Measurements from ENCODE around the gene SEZ6L.

Gene SEZ6L

GRCh38 chr22:26345496-26345895 is 176.2 kb downstream of the SEZ6L start:
- DNase-seq, result no peak

- no peak for DNase-seq
Measured at GRCh38 chr22:26348810-26349526, 179.7 kb downstream of the SEZ6L start.

DNA sequence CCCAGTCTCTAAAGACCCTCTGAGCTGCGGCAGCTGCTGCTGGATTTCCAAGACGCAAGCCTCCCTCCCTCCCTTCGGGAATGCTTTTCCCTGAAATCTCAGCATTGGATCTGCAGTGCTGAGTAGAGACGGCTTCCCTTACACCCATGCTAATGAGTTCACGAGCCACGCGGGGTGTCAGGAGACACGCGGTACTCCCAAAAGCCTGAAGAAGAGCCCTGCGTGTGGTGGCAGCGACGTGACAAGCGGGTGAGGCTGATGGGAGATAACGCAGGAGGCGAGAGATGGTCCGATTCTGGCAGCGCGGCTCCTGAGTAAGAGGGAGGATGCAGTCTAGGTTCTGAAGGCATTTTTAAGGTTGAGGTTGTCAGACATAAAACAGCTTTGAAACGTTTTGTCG is 185.4 kb downstream of the SEZ6L start:
- DNase-seq, result no peak

GRCh38 chr22:26357281-26357680 is 188.0 kb downstream of the SEZ6L start:
- DNase-seq, result no peak

DNA sequence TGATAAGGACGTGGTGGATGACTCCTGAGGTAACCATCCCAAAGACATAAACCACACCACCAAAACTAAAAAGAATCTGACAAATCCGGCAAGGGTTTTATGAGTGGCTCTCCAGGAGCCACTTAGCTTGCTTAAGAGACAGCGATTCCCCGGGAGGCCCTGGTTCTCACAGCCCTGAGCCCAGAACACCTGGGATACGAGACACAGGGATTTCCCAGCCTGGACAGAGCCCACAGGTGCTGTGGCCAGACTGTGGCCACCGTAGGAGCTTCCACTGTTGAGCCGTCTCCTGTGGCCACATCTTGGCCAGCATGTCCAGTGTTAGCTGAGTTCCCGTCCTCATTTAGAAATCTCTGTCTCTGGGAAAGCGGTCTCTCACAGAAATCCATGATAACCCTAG is 188.6 kb downstream of the SEZ6L start:
- no peak for DNase-seq

DNA sequence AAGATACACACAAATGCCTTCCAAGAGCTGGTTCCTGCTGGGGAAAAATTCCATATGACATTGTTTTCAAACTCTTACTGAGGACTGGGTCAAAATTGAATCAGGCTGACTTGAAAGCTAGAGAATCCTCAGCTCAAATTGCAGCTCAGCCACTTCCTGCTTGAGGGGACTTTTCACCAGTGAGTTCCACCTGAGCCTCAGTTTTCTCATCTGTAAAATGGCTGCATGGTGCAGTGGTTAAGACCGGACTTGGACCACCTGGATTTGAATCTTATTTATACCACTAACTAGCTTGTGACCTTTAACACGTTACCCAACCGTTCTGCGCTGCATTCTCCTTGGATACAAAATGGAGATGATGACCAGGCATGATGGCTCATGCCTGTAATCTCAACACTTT is 189.9 kb downstream of the SEZ6L start:
- no peak for DNase-seq

DNA sequence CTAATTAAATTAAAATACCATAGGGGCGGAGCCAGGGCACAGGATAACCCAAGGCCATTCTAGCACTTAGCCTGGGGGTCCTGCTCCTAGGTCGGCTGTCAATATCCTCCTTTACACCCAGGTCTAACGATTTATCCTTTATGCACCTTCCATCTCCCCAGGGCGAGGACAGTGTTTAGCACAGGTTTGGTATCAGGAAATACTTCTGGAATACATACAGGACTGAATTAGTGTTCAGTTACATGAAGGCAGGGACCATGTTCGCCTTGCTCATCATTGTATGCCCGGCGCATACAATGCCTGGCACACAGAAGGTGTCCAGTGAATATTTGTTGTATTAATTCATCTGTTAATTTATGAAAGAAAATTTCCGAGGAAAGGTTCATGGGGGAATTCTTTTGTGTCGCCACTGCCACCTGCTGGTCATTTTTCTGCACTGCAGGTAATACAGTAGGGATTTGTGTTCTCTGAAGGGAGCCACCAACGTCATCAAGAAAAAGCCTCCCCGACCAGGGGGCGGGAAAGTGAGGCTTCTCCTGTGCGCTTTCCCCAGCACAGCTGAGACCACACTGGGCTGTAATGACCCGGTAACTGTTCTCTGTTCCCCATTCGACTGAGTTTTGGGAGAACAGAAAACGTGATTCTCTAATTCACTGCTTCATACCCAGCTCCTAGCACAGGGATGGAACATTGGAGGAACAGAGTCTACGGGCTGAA is 191.1 kb downstream of the SEZ6L start:
- DNase-seq, result peak; percentile 25

- DNase-seq, result no peak
Measured at GRCh38 chr22:26362471-26362870, 193.2 kb downstream of the SEZ6L start.

- DNase-seq, result peak; percentile 52
Measured at GRCh38 chr22:26364066-26365015, 195.1 kb downstream of the SEZ6L start.

DNA sequence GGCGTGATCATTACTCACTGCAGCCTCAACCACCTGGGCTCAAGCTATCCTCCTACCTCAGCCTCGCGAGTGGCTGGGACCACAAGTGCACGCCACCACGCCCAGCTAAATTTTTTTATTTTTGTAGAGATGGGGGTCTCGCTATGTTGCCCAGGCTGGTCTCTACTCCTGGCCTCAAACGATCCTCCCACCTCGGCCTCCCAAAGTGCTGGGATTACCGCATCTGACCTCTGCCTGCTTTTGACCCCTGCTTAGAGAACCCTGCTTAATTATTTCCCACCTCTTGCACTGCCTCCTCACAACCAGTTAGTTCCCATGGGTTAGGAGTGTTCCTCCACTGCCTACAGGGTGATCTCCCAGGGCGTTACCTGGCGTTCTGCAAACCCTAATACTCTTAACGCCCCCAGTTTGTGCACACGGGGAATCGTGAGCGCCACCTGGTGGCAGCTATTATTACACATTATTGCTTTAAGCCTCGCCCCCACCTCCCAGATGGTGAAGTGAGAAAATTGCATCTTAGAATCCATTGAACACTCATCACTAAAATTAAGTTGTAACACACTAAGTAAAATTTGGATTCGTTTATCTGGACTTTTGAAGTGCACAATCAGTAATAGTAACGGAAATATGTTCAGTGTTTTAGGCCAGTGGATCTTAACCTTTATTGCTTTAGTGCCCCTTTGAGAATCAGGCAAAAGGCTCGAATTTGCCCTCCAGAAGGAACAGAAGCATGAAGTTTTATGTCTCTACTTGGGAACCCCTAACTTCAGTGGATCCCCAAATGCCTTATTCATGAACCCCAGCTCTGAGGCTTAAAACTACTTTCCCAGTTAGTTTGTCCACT is 198.4 kb downstream of the SEZ6L start:
- DNase-seq, result no peak

DNA sequence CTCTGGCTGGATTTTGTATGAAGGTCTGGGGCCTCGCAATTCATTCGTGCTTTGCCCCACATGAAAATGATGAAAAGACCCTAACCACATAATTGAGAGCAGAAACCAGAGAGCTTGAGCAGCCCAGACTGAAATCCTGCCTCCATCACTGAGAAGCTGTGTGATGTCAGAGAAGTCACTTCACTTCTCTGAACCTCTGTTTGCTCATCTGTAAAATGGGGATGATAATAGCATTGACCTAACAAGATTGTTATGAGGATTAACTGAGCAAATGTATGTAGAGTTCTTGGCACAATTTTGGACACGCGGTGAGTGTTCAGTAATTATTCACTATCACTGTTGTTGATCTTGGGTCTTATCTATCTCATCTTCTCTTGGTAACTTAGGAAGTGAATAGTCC is 203.6 kb downstream of the SEZ6L start:
- DNase-seq, result no peak

DNA sequence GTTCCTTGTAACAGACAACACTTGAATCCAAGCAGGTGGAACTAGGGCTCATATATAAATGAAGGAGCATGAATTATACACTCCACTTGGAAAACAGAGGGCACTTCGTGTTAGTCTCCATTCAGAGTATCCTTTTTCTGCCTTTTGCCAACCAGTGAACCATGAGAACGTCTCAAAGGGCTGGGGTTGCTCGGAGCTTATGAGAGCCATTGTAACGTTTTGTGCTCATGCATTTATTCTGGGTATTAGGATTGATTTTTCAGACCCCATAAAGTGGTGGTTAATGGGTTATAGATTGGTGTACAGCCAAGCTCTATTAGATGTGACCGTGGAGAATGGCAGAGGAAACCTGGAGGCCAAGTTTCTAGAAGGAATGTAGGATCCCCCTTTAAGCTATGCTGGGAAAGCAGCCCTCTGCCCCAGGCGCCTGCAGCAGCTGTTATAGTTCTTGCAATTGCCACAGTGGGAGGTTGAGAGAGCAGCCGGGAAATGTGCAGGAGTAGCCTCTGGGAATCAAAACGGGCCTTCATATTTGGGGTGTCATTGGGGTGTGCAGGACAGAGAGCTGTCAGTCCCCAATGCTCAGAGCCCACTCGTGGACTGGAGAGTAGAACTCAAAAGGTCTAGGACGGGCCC is 205.2 kb downstream of the SEZ6L start:
- peak; percentile 60 for DNase-seq

GRCh38 chr22:26377170-26377830 is 208.0 kb downstream of the SEZ6L start:
- peak; percentile 3 for DNase-seq

- no peak for DNase-seq
Measured at GRCh38 chr22:26380072-26380830, 211.0 kb downstream of the SEZ6L start.

- DNase-seq, result no peak
Measured at GRCh38 chr22:26382782-26383181, 213.5 kb downstream of the SEZ6L start.

GRCh38 chr22:26383968-26384556 is 214.8 kb downstream of the SEZ6L start:
- no peak for DNase-seq

DNA sequence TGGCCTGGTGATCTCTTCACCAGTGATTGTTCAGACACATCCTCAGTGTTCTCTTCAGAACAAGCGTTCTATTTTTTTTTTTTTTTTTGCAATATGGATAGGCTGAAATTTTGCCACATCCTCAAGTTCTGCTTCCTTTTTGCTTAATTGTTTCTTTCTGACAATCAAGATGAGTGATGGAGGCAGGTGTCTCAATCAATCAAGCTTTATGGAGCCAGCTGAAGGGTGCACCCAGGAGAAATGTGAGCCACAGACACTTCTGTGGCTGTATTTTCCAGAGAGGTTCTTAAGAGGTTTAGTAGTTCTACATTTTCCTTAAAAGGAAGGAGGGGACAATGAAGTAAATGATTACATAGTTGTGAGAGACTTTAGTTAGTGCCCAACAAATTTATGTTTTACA is 215.9 kb downstream of the SEZ6L start:
- peak; percentile 18 for DNase-seq

DNA sequence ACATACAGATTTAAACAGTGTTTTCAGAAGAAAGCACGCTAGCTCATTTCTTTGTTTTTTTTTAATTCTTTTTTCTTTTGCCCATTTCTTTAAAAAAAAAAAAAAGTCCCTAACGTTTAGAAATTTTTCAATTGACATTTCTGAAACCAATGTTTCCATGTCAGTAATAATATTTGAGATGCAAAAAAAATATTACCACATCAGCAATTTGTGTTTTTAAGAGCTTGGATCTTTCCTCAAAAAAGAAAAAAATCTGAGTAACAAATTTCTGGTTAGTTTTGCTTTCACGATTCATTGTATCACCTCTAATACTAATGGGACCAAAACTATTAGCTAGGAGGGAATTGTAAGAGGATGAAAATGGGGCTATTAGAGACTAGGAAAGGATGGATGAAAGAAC is 219.9 kb downstream of the SEZ6L start:
- no peak for DNase-seq

DNA sequence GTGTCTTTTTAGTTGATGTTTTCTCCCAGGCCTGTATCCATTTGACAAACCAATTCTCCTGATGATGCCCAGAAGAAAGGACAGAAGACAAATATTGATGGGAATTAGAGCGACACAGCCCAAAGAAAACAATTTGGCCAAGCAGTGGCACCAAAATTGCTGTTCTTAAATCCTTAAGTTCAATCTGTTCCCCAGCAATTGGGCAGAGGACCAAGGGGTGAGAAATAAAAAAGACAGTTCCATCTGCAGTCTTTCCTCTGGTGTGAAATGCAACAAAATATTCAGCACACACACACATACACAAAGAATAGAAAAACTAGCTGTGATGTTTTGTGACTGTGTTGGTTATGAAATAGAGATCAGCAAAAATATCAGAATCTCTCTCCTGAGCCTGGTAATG is 221.8 kb downstream of the SEZ6L start:
- no peak for DNase-seq

- DNase-seq, result no peak
Measured at GRCh38 chr22:26391623-26392022, 222.4 kb downstream of the SEZ6L start.

Data from DMS79 treated with DMSO at 0.1 percent for 48 hours (cell line).